Measurements from ENCODE around the gene HSP90AB1. TPM values are rescaled to one million over a fixed set of nuclear protein-coding genes. Genes with fewer than 3 reads are reported as not detected.

The HSP90AB1 gene
- polyA plus RNA-seq, 3 donors from 2014 or later, result 185 to 309 (median 280) TPM

- peaks cover 4 to 5% (median 5%) of the 10 kb centered on the region in 3 donors for H3K36me3 Mint-ChIP-seq
- H3K4me3 Mint-ChIP-seq, result peak overlapping the region; percentile 89 to 95 (median 92)
- peaks cover 0 to 18% (median 11%) of the 10 kb centered on the region in 3 donors for H3K27me3 Mint-ChIP-seq (ENCODE audit: low read depth in 3 of 3)
- peaks cover 0 to 2% (median 0%) of the 10 kb centered on the region in 6 donors for H3K9me3 Mint-ChIP-seq
- no peak for DNase-seq
- peaks cover 41 to 48% of the 10 kb centered on the region in 2 donors for H3K4me1 Mint-ChIP-seq
- peak overlapping the region; percentile 78 to 95 (median 94) for H3K27ac Mint-ChIP-seq
Measured at GRCh38 chr6:44265722-44266233, 18.9 kb downstream of the HSP90AB1 start.

DNA sequence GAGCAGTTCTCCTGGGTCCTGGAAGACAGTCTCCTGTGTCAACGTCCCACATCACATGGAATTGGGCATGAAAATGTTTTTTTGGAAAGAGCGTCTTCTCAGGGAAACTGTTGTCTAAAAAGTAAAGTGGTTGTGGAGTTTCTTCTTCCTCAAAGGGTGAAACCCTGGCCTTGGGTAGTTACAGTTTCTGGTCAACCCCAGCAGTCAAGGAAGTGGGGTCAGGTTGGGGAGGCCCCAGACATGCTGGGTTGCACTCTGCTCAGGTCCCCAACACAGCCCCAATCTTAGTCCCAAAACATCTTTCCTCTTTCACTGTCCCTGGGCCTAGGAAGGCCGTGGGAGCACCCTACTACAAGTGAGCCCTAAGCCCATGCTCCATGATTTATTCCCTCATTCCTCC lies 19.4 kb downstream of the HSP90AB1 start:
- Mint-ChIP-seq H3K4me3 (peak overlapping the region; percentile 89 to 95 (median 92)), H3K27me3 (ENCODE audit: low read depth in 3 of 3) (peaks cover 4 to 21% (median 14%) of the 10 kb centered on the region in 3 donors), H3K9me3 (peaks cover 0 to 2% (median 0%) of the 10 kb centered on the region in 6 donors), H3K4me1 (peaks cover 39 to 47% of the 10 kb centered on the region in 2 donors), H3K36me3 (no peaks in the 10 kb centered on the region), H3K27ac (peak overlapping the region; percentile 78 to 95 (median 92))
- no peak for DNase-seq

DNA sequence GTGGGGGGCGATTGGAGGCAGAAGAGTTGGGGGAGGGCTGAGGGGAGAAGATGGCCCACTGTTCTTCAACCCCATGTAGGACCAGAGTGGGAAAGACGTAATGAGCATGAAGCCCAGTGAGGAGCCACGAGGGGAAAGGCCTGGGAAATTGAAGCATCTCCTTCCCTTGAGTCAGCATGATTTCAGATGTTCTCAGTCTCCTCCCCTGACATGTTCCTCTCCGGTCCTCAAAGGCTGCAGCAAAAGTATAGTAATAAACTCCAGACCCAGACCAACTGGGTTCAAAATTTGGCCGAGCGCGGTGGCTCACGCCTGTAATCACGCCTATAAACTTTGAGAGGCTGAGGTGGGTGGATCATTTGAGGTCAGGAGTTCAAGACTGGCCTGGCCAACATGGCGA lies 20.4 kb downstream of the HSP90AB1 start:
- Mint-ChIP-seq H3K36me3 (no peaks in the 10 kb centered on the region), H3K27ac (peak overlapping the region; percentile 78 to 95 (median 92)), H3K9me3 (peaks cover 0 to 2% (median 0%) of the 10 kb centered on the region in 6 donors), H3K4me1 (peaks cover 40 to 46% of the 10 kb centered on the region in 2 donors), H3K4me3 (no peak overlapping the region), H3K27me3 (ENCODE audit: low read depth in 3 of 3) (peaks cover 9 to 24% (median 18%) of the 10 kb centered on the region in 3 donors)
- no peak for DNase-seq

DNA sequence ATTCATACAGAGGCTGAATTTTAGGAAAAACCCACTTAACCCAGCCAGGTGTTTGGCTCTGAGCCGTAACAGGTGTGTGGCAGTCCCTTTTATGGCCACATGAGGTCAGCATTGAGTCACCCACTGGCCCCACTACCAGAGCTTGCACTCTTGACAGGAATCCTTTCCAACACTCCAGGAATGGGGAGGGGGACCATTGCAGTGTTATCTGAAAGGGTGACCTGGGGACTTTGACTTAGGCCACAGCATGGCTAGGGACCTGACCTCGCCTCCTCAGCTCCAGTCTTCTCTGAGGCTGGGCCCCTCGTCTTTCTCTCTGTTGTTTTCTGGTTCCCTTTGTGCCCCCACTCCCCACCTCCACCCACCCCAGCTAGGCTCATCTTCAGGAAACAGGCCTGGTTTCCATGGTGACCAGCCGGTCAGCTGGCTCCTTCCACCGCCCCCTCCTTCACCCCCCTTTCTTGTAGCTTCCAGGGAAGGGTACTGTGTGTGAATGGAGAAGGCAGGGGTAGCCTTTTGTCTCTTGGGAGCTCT lies 21.3 kb downstream of the HSP90AB1 start:
- no peaks in the 10 kb centered on the region for H3K36me3 Mint-ChIP-seq
- H3K9me3 Mint-ChIP-seq, result peaks cover 0 to 2% (median 0%) of the 10 kb centered on the region in 6 donors
- peak; percentile 48 to 52 (median 49) for DNase-seq
- peaks cover 31 to 37% of the 10 kb centered on the region in 2 donors for H3K4me1 Mint-ChIP-seq
- peak overlapping the region in 1 of 5 donors; percentile 18 for H3K4me3 Mint-ChIP-seq
- H3K27ac Mint-ChIP-seq, result peak overlapping the region in 3 of 6 donors; percentile 36 to 61 (median 58)
- H3K27me3 Mint-ChIP-seq (ENCODE audit: low read depth in 3 of 3), result peaks cover 9 to 30% (median 21%) of the 10 kb centered on the region in 3 donors

- DNase-seq, result no peak
- H3K4me3 Mint-ChIP-seq, result peak overlapping the region; percentile 25 to 60 (median 52)
- peaks cover 0 to under 1% (median 0%) of the 10 kb centered on the region in 3 donors for H3K36me3 Mint-ChIP-seq
- peaks cover 9 to 30% (median 30%) of the 10 kb centered on the region in 3 donors for H3K27me3 Mint-ChIP-seq (ENCODE audit: low read depth in 3 of 3)
- H3K9me3 Mint-ChIP-seq, result no peaks in the 10 kb centered on the region
- H3K27ac Mint-ChIP-seq, result no peak overlapping the region
- peaks cover 21 to 25% of the 10 kb centered on the region in 2 donors for H3K4me1 Mint-ChIP-seq
Measured at GRCh38 chr6:44269178-44269920, 22.4 kb downstream of the HSP90AB1 start.

- Mint-ChIP-seq H3K27ac (no peak within 1 kb of the TSS), H3K36me3 (peaks cover 0 to 4% (median 0%) of the 10 kb centered on the region in 3 donors), H3K9me3 (no peaks in the 10 kb centered on the region), H3K4me1 (peaks cover 19 to 22% of the 10 kb centered on the region in 2 donors), H3K27me3 (ENCODE audit: low read depth in 3 of 3) (peaks cover 12 to 35% (median 28%) of the 10 kb centered on the region in 3 donors), H3K4me3 (peak within 1 kb of the TSS; percentile 68 to 81 (median 70))
- no peak for DNase-seq
Measured at GRCh38 chr6:44269921-44270525, 23.1 kb downstream of the HSP90AB1 start, which contains the start of gene TMEM151B. Gene TMEM151B (plus strand): TSS chr6:44270450. CDS start chr6:44270743, 293 bp downstream.

DNA sequence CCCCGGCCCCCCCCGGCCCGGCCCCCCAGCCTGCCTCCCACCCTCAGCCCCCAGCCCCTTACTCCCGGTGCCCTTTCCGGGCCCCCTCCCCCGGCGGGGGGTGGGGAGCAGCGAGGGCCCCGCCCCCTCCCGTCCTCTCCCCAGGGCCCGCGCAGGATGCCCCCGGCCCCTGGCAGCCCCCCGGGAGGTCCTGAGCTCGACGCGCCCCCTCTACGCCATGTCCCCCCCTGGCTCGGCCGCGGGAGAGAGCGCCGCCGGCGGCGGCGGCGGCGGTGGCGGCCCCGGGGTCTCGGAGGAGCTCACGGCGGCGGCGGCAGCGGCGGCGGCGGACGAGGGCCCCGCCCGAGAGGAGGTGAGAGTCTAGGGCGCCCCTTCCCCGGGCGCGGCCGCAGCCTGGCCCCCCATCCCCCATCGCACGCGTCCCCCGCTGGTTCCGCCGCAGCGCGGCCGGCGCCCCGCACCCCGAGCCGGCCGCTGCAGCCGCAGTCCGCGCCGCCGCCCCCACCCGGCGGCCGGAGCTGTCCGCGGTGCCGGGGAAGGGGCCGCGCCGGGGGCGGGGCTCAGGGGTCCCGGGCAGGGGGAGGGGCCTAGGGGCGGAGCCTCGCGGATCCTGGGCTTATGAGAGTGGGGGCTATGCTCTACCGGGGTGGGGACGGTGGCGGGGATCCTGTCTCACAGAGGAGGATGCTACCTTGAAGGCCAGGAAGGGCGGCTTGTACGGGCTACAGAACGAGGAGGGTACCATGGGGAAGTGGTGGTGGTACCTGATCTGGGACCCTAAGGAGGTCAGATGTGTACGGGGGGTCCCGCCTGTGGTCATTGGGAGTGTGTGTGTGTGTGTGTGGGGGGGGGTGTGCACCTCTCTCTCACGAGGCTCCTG lies 23.9 kb downstream of the HSP90AB1 start:
- Mint-ChIP-seq H3K4me3 (peak overlapping the region; percentile 68 to 81 (median 70)), H3K27ac (no peak overlapping the region), H3K27me3 (ENCODE audit: low read depth in 3 of 3) (peaks cover 12 to 35% (median 23%) of the 10 kb centered on the region in 3 donors), H3K4me1 (peaks cover 18 to 22% of the 10 kb centered on the region in 2 donors), H3K9me3 (no peaks in the 10 kb centered on the region), H3K36me3 (peaks cover 0 to 4% (median 0%) of the 10 kb centered on the region in 3 donors)
- no peak for DNase-seq

GRCh38 chr6:44271406-44271723 lies 24.5 kb downstream of the HSP90AB1 start:
- H3K4me3 Mint-ChIP-seq, result peak overlapping the region; percentile 68 to 81 (median 70)
- no peak for DNase-seq
- peaks cover 0 to 4% (median 0%) of the 10 kb centered on the region in 3 donors for H3K36me3 Mint-ChIP-seq
- H3K9me3 Mint-ChIP-seq, result no peaks in the 10 kb centered on the region
- peaks cover 13 to 19% of the 10 kb centered on the region in 2 donors for H3K4me1 Mint-ChIP-seq
- peak overlapping the region in 1 of 6 donors; percentile 50 for H3K27ac Mint-ChIP-seq
- H3K27me3 Mint-ChIP-seq (ENCODE audit: low read depth in 3 of 3), result peaks cover 12 to 35% (median 23%) of the 10 kb centered on the region in 3 donors

- peaks cover 13 to 14% of the 10 kb centered on the region in 2 donors for H3K4me1 Mint-ChIP-seq
- H3K4me3 Mint-ChIP-seq, result peak overlapping the region in 1 of 5 donors; percentile 44
- peaks cover 0 to 4% (median 0%) of the 10 kb centered on the region in 3 donors for H3K36me3 Mint-ChIP-seq
- no peak overlapping the region for H3K27ac Mint-ChIP-seq
- peaks cover 15 to 32% (median 25%) of the 10 kb centered on the region in 3 donors for H3K27me3 Mint-ChIP-seq (ENCODE audit: low read depth in 3 of 3)
- DNase-seq, result no peak
- no peaks in the 10 kb centered on the region for H3K9me3 Mint-ChIP-seq
Measured at GRCh38 chr6:44271914-44272313, 25.0 kb downstream of the HSP90AB1 start.

- Mint-ChIP-seq H3K4me1 (peaks cover 13 to 14% of the 10 kb centered on the region in 2 donors), H3K27ac (no peak overlapping the region), H3K27me3 (ENCODE audit: low read depth in 3 of 3) (peaks cover 15 to 38% (median 25%) of the 10 kb centered on the region in 3 donors), H3K9me3 (no peaks in the 10 kb centered on the region), H3K36me3 (peaks cover 0 to 4% (median 0%) of the 10 kb centered on the region in 3 donors), H3K4me3 (peak overlapping the region in 3 of 5 donors; percentile 15 to 37 (median 30))
- DNase-seq, result no peak
Measured at GRCh38 chr6:44272529-44272928, 25.6 kb downstream of the HSP90AB1 start.

- H3K27me3 Mint-ChIP-seq (ENCODE audit: low read depth in 3 of 3), result peaks cover 15 to 42% (median 25%) of the 10 kb centered on the region in 3 donors
- H3K36me3 Mint-ChIP-seq, result peaks cover 0 to 4% (median 0%) of the 10 kb centered on the region in 3 donors
- H3K27ac Mint-ChIP-seq, result no peak overlapping the region
- peaks cover 12 to 13% of the 10 kb centered on the region in 2 donors for H3K4me1 Mint-ChIP-seq
- H3K9me3 Mint-ChIP-seq, result no peaks in the 10 kb centered on the region
- H3K4me3 Mint-ChIP-seq, result peak overlapping the region in 1 of 5 donors; percentile 46
- no peak for DNase-seq
Measured at GRCh38 chr6:44272999-44273566, 26.2 kb downstream of the HSP90AB1 start.

- Mint-ChIP-seq H3K27ac (no peak overlapping the region), H3K27me3 (ENCODE audit: low read depth in 3 of 3) (peaks cover 17 to 43% (median 25%) of the 10 kb centered on the region in 3 donors), H3K36me3 (peaks cover 0 to 4% (median 0%) of the 10 kb centered on the region in 3 donors), H3K4me3 (peak overlapping the region in 1 of 5 donors; percentile 46), H3K4me1 (peaks cover 12 to 13% of the 10 kb centered on the region in 2 donors), H3K9me3 (no peaks in the 10 kb centered on the region)
- DNase-seq, result no peak
Measured at GRCh38 chr6:44273617-44274016, 26.7 kb downstream of the HSP90AB1 start.
